ENCODE measurements around the gene NKX6-2.
"Not testable (repeated sequence)": the region's sequence is repeated elsewhere in the genome, so short reads cannot be mapped to it uniquely, and the experiment has no call there.

The NKX6-2 gene

DNA sequence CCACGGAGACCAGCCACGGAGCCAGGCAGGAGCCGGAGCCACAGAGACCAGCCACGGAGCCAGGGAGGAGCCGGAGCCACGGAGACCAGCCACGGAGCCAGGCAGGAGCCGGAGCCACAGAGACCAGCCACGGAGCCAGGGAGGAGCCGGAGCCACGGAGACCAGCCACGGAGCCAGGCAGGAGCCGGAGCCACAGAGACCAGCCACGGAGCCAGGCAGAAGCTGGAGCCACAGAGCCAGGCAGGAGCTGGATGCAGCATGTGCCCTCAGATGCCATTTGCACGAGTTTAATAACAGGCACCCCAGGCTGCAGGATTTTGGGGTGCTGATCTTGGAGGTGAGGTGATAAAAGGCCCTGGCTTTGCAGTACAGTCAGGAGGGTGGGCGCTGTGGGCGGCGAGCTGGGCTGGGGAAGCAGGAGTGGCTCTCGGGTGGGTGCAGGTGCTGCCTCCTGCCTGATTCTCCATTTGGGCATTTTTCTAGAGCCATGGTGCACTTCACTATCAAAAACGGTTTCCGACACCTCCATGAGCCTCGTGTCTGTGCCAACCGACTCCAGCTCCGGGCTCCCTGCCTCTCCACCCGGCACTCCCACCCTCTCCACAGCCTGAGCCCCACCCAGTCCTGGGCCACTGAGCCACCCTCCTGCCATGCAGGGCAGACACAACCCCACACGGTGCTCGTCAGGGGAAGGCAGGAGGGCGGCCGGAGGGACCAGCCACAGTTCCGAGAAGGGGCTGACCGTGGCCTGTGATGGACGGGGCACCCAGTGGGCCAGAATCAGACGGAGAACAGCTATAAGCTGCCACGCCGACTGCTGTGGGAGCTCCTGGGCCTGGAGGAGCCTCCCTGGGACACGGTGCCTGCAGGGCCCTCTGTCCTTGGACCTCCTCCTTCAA lies 40.8 kb upstream of the NKX6-2 start:
- Histone ChIP-seq H3K27ac (ENCODE audit: low read depth, low read length) (no peak overlapping the region), H3K4me3 (ENCODE audit: low read depth, low read length) (no peak overlapping the region), H3K36me3 (ENCODE audit: control insufficient read depth, insufficient read depth, low read length) (no peaks in the 10 kb centered on the region), H3K9ac (ENCODE audit: low read length) (no peak overlapping the region), H3K27me3 (ENCODE audit: control insufficient read depth, insufficient read depth, low read length) (no peaks in the 10 kb centered on the region; the same call in 1 of the 2 replicates), H3K4me1 (ENCODE audit: control insufficient read depth, insufficient read depth, low read length) (no peaks in the 10 kb centered on the region), H3K9me3 (ENCODE audit: control insufficient read depth, insufficient read depth, low read depth, low read length) (peaks cover 40% of the 10 kb centered on the region)

DNA sequence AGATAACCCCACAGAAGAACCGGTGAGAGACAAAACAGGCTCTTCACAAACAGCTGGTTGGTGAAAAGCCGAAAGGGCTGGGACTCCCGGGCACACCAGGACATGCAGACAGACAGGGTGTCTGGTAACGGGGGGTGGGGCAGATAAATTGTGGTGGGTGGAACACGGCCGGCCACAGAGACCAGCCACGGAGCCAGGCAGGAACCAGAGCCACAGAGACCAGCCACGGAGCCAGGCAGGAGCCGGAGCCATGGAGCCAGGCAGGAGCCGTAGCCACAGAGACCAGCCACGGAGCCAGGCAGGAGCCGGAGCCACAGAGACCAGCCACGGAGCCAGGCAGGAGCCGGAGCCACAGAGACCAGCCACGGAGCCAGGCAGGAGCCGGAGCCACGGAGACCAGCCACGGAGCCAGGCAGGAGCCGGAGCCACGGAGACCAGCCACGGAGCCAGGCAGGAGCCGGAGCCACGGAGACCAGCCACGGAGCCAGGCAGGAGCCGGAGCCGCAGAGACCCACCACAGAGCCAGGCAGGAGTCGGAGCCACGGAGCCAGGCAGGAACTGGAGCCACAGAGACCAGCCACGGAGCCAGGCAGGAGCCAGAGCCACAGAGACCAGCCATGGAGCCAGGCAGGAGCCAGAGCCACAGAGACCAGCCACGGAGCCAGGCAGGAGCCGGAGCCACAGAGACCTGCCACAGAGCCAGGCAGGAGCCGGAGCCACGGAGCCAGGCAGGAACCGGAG lies 40.0 kb upstream of the NKX6-2 start:
- not testable (repeated sequence) for H3K27ac ChIP-seq (ENCODE audit: low read depth, low read length); H3K4me3 ChIP-seq (ENCODE audit: low read depth, low read length); H3K4me1 ChIP-seq (ENCODE audit: control insufficient read depth, insufficient read depth, low read length); H3K36me3 ChIP-seq (ENCODE audit: control insufficient read depth, insufficient read depth, low read length); H3K9ac ChIP-seq (ENCODE audit: low read length); H3K27me3 ChIP-seq (ENCODE audit: control insufficient read depth, insufficient read depth, low read length)
- peaks cover 47% of the 10 kb centered on the region for H3K9me3 ChIP-seq (ENCODE audit: control insufficient read depth, insufficient read depth, low read depth, low read length)

DNA sequence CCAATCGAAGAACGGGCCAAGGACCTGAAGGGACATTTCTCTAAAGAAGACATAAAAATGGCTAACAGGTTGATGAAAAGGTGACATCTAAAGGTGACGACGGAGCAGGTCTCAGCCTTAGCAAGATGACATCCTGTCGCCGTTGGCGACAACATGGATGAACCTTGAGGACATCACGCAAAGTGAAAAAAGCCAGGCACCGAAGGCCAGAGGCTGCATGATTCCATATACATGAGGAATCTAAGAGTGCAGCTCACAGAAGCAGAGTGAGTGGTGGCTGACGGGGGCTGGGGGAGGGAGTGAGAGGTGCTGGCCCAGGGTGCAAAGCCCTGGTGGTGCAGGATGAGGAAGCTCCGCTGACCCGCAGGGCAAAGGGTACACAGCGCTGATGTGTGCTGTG lies 34.1 kb upstream of the NKX6-2 start:
- H3K27me3 ChIP-seq (ENCODE audit: control insufficient read depth, insufficient read depth, low read length), result no peaks in the 10 kb centered on the region
- no peak overlapping the region for H3K9ac ChIP-seq (ENCODE audit: low read length)
- peaks cover 48% of the 10 kb centered on the region for H3K9me3 ChIP-seq (ENCODE audit: control insufficient read depth, insufficient read depth, low read depth, low read length)
- H3K4me3 ChIP-seq (ENCODE audit: low read depth, low read length), result no peak overlapping the region
- H3K4me1 ChIP-seq (ENCODE audit: control insufficient read depth, insufficient read depth, low read length), result no peaks in the 10 kb centered on the region
- no peaks in the 10 kb centered on the region for H3K36me3 ChIP-seq (ENCODE audit: control insufficient read depth, insufficient read depth, low read length)
- H3K27ac ChIP-seq (ENCODE audit: low read depth, low read length), result no peak overlapping the region

DNA sequence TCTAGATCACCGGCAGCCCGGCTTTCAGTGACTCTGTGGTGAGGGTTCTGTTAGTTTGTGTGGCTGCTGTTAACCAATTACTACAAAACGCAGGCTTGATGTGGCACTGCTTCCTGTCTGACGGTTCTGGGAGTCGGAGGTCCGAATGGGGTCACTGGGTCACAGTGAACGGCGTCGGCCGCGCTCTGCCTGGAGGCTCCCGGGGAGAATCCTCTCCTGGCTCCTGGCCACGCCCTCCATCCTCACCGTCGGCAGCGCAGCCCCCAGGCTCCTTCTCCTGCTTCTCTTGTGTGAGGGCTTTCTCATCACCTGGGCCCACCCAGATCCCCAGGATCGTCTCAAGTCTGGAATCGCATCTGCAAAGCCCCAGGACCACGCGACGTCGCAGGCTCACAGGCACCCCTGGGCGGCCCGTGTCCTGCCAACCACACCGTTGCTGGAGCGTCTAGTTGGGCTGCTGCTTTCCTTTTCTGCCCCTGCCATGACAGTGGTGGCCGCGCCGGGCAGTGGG lies 31.8 kb upstream of the NKX6-2 start:
- no peak overlapping the region for H3K9ac ChIP-seq (ENCODE audit: low read length)
- H3K9me3 ChIP-seq (ENCODE audit: control insufficient read depth, insufficient read depth, low read depth, low read length), result peaks cover 30% of the 10 kb centered on the region
- H3K27me3 ChIP-seq (ENCODE audit: control insufficient read depth, insufficient read depth, low read length), result no peaks in the 10 kb centered on the region
- H3K36me3 ChIP-seq (ENCODE audit: control insufficient read depth, insufficient read depth, low read length), result no peaks in the 10 kb centered on the region
- no peaks in the 10 kb centered on the region for H3K4me1 ChIP-seq (ENCODE audit: control insufficient read depth, insufficient read depth, low read length)
- H3K27ac ChIP-seq (ENCODE audit: low read depth, low read length), result no peak overlapping the region
- no peak overlapping the region for H3K4me3 ChIP-seq (ENCODE audit: low read depth, low read length)

DNA sequence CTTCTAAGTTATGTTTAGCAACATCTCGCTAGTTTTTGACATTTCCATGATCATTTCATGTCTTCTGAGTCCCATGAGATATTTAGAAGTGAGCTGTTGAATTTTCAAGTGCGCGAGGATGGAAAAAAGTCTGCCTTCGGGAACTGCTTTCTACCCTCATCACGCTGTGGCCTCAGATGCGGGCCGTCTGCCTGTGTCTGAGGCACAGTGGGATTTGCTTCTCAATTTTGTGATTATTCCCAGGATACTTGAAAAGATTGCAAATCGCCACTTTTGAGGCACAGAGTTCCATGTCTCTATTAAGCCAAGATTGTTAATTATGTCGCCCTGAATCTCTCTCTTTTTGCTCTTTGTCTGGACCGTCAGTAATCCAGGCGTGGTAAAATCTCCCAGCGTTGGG lies 30.8 kb upstream of the NKX6-2 start:
- peaks cover 20% of the 10 kb centered on the region for H3K9me3 ChIP-seq (ENCODE audit: control insufficient read depth, insufficient read depth, low read depth, low read length)
- no peak overlapping the region for H3K4me3 ChIP-seq (ENCODE audit: low read depth, low read length)
- no peak overlapping the region for H3K27ac ChIP-seq (ENCODE audit: low read depth, low read length)
- H3K36me3 ChIP-seq (ENCODE audit: control insufficient read depth, insufficient read depth, low read length), result no peaks in the 10 kb centered on the region
- H3K9ac ChIP-seq (ENCODE audit: low read length), result no peak overlapping the region
- no peaks in the 10 kb centered on the region for H3K4me1 ChIP-seq (ENCODE audit: control insufficient read depth, insufficient read depth, low read length)
- no peaks in the 10 kb centered on the region for H3K27me3 ChIP-seq (ENCODE audit: control insufficient read depth, insufficient read depth, low read length)

DNA sequence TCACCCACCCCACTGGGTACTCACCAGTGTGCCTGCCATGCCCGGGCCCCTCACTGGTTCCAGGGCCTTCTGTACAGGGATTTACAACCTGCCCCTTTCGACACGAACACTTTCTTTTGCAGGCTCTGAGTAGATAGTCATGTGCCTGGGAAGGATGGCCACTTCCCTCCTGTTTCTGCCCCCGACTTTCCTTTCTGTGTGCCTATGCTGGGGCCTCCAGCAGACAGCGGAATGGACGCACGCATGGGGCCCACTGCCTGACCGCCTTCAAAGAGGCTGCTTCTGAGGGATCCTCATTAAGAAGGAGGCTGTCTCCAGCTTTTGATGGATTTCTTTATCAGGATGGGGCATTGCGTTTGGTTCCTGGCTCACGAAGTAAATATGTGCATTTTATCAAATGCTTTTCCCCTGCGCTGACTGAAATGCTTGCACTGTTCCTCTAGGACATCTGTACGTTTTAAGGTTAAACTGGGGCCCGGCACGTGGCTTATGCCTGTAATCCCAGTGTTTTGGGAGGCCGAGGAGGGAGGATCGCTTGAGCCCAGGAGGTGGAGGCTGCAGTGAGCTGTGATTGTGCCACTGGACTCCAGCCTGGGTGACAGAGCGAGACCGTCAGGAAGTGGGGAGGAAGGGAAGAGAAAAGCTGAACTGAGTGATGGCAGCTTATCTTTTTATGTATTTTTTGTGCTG lies 29.4 kb upstream of the NKX6-2 start:
- Histone ChIP-seq H3K27ac (ENCODE audit: low read depth, low read length) (no peak overlapping the region), H3K4me1 (ENCODE audit: control insufficient read depth, insufficient read depth, low read length) (no peaks in the 10 kb centered on the region), H3K9ac (ENCODE audit: low read length) (no peak overlapping the region), H3K36me3 (ENCODE audit: control insufficient read depth, insufficient read depth, low read length) (no peaks in the 10 kb centered on the region), H3K4me3 (ENCODE audit: low read depth, low read length) (no peak overlapping the region), H3K9me3 (ENCODE audit: control insufficient read depth, insufficient read depth, low read depth, low read length) (peaks cover 8% of the 10 kb centered on the region), H3K27me3 (ENCODE audit: control insufficient read depth, insufficient read depth, low read length) (no peaks in the 10 kb centered on the region)

DNA sequence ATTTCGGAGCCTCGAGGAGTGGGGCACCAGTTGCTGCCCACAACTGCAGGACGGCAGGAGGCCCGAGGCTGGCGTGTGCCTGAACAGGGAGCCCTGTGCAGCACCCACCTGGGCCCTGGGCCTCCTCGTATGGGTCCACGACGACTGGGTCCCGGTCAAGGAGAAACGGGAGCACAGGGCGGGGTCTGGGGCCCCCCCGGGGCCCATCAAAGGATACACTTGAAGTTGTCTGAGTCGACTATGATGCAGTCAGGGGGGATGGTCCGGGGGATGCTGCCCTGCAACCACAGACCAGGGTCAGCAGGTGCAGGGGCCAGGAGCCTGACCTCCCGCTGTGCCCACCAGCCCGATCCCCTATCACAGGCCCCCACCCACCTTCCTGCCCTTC lies 28.5 kb upstream of the NKX6-2 start:
- Histone ChIP-seq H3K27ac (ENCODE audit: low read depth, low read length) (no peak overlapping the region), H3K4me3 (ENCODE audit: low read depth, low read length) (no peak overlapping the region), H3K27me3 (ENCODE audit: control insufficient read depth, insufficient read depth, low read length) (no peaks in the 10 kb centered on the region), H3K9ac (ENCODE audit: low read length) (no peak overlapping the region), H3K4me1 (ENCODE audit: control insufficient read depth, insufficient read depth, low read length) (no peaks in the 10 kb centered on the region), H3K36me3 (ENCODE audit: control insufficient read depth, insufficient read depth, low read length) (no peaks in the 10 kb centered on the region), H3K9me3 (ENCODE audit: control insufficient read depth, insufficient read depth, low read depth, low read length) (no peaks in the 10 kb centered on the region)

DNA sequence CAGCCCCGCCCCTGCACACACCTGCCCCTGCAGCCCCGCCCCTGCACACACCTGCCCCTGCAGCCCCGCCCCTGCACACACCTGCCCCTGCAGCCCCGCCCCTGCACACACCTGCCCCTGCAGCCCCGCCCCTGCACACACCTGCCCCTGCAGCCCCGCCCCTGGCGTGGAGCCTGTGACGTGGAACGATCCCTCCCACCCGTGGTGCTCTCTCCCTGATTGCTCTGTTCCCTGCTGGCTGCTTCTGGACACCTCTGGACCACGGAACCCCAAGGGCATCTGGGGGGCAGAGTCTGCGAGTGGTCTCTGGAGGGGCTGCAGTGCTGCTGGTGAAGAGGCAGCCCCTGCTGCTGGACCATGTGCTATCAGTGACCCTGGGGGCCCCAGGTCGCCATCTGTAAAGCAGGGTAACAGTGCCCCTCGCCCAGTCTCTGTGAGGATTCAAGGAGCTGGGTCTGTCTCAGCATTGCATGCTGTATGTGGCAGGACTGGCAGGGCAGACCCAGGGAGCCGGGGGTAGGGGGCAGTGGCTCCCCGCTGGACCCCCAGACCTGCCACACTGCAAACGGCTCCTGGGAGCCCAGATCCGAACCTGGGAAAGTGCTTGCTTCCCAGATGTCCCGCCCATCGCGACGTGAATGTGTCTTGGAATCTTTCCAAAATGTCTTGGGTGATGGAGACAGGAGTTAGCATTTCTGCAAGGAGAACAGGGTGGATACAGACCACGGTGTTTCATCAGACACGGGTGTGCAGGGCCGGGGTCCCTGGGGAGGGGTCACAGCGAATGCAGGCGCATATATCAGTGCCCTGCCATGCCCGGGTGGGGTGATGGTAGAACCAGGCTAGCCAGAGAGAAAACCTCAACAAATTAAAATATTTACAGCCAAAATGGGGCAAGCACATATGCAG lies 27.9 kb upstream of the NKX6-2 start:
- Histone ChIP-seq H3K9me3 (ENCODE audit: control insufficient read depth, insufficient read depth, low read depth, low read length) (no peaks in the 10 kb centered on the region), H3K36me3 (ENCODE audit: control insufficient read depth, insufficient read depth, low read length) (no peaks in the 10 kb centered on the region), H3K4me1 (ENCODE audit: control insufficient read depth, insufficient read depth, low read length) (no peaks in the 10 kb centered on the region), H3K27ac (ENCODE audit: low read depth, low read length) (no peak overlapping the region), H3K4me3 (ENCODE audit: low read depth, low read length) (no peak overlapping the region), H3K27me3 (ENCODE audit: control insufficient read depth, insufficient read depth, low read length) (no peaks in the 10 kb centered on the region), H3K9ac (ENCODE audit: low read length) (no peak overlapping the region)

DNA sequence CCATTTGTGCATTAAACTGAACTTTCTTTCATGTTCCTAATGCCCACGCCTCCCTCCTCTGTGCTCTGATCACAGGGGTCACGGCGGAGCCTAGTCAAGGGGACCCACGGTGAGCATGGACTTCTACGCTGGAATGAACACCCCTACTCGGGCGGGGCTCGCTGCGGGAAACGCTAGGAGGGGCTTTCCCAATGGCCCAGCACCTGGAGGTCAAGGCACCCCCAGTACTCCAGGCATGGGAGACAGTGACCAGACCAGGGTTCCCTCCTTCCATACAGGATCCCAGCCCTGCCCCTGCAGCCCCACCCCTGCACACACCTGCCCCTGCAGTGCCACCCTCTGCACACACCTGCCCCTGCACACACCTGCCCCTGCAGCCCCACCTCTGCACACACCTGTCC lies 27.1 kb upstream of the NKX6-2 start:
- H3K9ac ChIP-seq (ENCODE audit: low read length), result no peak overlapping the region
- no peaks in the 10 kb centered on the region for H3K9me3 ChIP-seq (ENCODE audit: control insufficient read depth, insufficient read depth, low read depth, low read length)
- H3K27ac ChIP-seq (ENCODE audit: low read depth, low read length), result no peak overlapping the region
- H3K4me1 ChIP-seq (ENCODE audit: control insufficient read depth, insufficient read depth, low read length), result no peaks in the 10 kb centered on the region
- no peaks in the 10 kb centered on the region for H3K36me3 ChIP-seq (ENCODE audit: control insufficient read depth, insufficient read depth, low read length)
- H3K4me3 ChIP-seq (ENCODE audit: low read depth, low read length), result no peak overlapping the region
- H3K27me3 ChIP-seq (ENCODE audit: control insufficient read depth, insufficient read depth, low read length), result no peaks in the 10 kb centered on the region

DNA sequence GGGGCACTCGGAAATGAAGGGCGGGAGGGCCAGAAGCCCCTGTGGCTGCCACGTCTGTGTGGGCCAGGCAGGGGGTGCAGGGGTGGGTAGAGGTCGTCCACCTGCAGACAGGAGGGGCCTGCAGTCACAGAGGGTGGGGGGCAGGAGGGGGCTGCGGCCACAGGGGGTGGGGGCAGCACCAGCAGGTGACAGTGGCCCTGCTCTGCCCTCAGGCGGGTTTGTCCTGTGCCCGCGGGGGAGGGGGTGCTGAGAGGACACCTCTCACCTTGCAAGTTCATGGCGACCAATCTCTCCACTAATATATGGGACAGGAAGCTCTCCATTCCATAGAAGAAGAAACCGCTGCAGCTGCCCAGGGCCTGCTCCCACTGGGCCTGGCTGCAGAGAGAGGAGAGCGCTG lies 26.6 kb upstream of the NKX6-2 start:
- Histone ChIP-seq H3K36me3 (ENCODE audit: control insufficient read depth, insufficient read depth, low read length) (no peaks in the 10 kb centered on the region), H3K4me3 (ENCODE audit: low read depth, low read length) (no peak overlapping the region), H3K9me3 (ENCODE audit: control insufficient read depth, insufficient read depth, low read depth, low read length) (no peaks in the 10 kb centered on the region), H3K27ac (ENCODE audit: low read depth, low read length) (no peak overlapping the region), H3K27me3 (ENCODE audit: control insufficient read depth, insufficient read depth, low read length) (no peaks in the 10 kb centered on the region), H3K4me1 (ENCODE audit: control insufficient read depth, insufficient read depth, low read length) (no peaks in the 10 kb centered on the region), H3K9ac (ENCODE audit: low read length) (no peak overlapping the region)
